Measurements from ENCODE around the gene S100A7A. TPM values are rescaled to one million over a fixed set of nuclear protein-coding genes. Genes with fewer than 3 reads are reported as not detected.

The S100A7A gene
- total RNA-seq, 1 donor from 2014 or later: not detected

DNA sequence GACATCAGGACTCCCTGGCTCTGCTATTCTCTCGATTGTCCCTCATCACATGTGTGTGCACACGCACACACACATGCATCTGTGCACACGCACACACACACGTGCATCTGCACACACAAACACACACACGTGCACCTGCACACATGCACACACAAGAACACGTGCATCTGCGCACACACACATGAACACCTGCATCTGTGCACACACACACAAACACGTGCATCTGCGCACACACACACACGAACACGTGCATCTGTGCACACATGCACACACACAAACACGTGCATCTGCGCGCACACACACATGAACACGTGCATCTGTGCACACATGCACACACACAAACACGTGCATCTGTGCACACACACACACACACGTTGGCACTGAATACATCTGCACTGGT is 14.7 kb downstream of the S100A7A start:
- TF ChIP-seq, protein P1, sequence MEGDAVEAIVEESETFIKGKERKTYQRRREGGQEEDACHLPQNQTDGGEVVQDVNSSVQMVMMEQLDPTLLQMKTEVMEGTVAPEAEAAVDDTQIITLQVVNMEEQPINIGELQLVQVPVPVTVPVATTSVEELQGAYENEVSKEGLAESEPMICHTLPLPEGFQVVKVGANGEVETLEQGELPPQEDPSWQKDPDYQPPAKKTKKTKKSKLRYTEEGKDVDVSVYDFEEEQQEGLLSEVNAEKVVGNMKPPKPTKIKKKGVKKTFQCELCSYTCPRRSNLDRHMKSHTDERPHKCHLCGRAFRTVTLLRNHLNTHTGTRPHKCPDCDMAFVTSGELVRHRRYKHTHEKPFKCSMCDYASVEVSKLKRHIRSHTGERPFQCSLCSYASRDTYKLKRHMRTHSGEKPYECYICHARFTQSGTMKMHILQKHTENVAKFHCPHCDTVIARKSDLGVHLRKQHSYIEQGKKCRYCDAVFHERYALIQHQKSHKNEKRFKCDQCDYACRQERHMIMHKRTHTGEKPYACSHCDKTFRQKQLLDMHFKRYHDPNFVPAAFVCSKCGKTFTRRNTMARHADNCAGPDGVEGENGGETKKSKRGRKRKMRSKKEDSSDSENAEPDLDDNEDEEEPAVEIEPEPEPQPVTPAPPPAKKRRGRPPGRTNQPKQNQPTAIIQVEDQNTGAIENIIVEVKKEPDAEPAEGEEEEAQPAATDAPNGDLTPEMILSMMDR (IDR thresholded peaks at IDR 0.05; ENCODE audit: unreplicated experiment): no peak
- Mint-ChIP-seq H3K36me3 (no peaks in the 10 kb centered on the region), H3K9me3 (no peaks in the 10 kb centered on the region), H3K4me3 (no peak overlapping the region), H3K4me1 (no peaks in the 10 kb centered on the region), H3K27me3 (ENCODE audit: low read depth) (peaks cover 27% of the 10 kb centered on the region), H3K27ac (no peak overlapping the region)
- no peak for DNase-seq (ENCODE audit: low spot score in 2 of 2, unreplicated experiment in 2 of 2)

DNA sequence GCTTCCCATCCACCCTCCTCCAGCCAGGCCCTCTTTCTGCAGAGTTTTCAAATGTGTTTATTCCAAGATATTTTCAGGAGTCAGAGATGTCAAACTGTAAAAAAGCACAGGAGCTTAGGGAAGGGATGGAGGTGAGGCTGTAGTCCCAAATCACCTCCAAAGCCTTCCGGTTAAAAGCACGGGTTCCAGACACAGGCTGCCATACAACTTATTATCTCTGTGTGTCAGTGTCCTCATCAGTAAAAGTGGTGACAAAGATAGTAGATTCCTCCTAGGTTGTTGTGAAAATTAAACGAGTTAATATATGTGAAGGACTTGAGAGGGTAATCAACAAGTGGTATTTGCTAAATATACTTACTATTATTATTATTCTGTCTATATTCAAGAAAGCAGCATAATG is 15.1 kb downstream of the S100A7A start:
- Mint-ChIP-seq H3K27me3 (ENCODE audit: low read depth) (peaks cover 29% of the 10 kb centered on the region), H3K4me3 (no peak overlapping the region), H3K27ac (no peak overlapping the region), H3K4me1 (no peaks in the 10 kb centered on the region), H3K9me3 (no peaks in the 10 kb centered on the region), H3K36me3 (no peaks in the 10 kb centered on the region)
- DNase-seq (ENCODE audit: low spot score in 2 of 2, unreplicated experiment in 2 of 2): no peak
- TF ChIP-seq, protein P1 (IDR thresholded peaks at IDR 0.05; ENCODE audit: unreplicated experiment): no peak

DNA sequence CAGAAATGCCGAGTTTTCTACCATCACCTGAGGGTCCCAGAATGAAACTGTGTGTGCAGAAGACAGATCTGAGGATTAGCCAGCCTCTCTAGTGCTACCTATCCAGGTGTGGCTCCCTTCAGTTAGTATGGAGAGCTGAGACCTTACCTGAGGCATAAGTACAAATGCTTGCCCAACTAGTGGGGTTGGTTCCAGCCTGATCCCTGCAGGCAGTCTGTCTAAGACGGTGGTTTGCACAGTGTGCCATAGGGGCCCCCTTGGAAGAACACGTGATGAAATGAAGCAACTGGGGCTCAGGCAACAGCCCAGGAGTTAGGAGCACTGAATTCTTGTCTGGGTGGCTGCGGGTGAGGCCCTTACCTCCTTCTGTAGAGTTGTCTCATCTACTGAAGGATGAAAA is 15.6 kb downstream of the S100A7A start:
- DNase-seq (ENCODE audit: low spot score in 2 of 2, unreplicated experiment in 2 of 2): no peak
- TF ChIP-seq, protein P1 (IDR thresholded peaks at IDR 0.05; ENCODE audit: unreplicated experiment): no peak
- Mint-ChIP-seq H3K36me3 (no peaks in the 10 kb centered on the region), H3K27me3 (ENCODE audit: low read depth) (peaks cover 32% of the 10 kb centered on the region), H3K9me3 (no peaks in the 10 kb centered on the region), H3K27ac (no peak overlapping the region), H3K4me3 (no peak overlapping the region), H3K4me1 (no peaks in the 10 kb centered on the region)

DNA sequence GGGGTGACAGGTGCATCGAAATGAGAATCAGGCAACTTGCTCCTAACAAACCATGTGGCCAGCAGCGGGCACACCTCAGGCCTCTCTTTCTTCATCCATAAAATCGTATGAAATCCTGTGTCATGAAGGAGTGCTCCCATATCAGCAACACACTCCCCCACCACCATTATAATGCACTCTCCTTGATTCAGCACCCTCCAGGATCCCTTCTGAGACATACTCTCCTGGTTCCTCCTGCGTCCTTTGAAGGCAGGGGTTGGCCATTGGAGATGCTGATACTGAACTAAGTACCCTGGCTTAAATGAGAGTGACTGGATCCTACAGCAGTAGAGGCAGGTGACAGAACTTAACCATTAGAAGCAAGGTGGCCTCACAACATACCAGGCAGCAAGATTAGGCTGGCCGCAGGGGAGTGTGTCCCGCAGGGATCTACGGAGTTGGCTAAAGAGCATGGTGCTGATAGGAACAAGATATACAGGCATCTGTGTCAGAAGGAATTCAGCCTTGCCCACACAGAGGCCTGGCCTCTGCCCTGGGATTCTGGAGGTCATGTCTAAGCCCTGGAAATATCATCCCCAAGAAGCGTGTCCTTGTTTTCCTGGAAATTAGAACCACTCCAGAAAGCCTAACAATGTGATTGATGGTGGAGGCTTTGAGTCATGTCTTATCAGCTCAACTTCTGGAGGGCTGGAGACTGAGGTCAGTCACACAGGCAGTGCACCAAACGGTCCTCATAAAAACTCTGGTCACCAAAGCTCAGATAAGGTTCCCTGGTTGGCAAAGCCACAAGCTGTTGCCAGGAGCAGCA is 16.8 kb downstream of the S100A7A start:
- Mint-ChIP-seq H3K27ac (no peak overlapping the region), H3K27me3 (ENCODE audit: low read depth) (peaks cover 29% of the 10 kb centered on the region), H3K9me3 (no peaks in the 10 kb centered on the region), H3K36me3 (no peaks in the 10 kb centered on the region), H3K4me1 (no peaks in the 10 kb centered on the region), H3K4me3 (no peak overlapping the region)
- DNase-seq (ENCODE audit: low spot score in 2 of 2, unreplicated experiment in 2 of 2): no peak
- TF ChIP-seq, protein P1 (IDR thresholded peaks at IDR 0.05; ENCODE audit: unreplicated experiment): no peak

DNA sequence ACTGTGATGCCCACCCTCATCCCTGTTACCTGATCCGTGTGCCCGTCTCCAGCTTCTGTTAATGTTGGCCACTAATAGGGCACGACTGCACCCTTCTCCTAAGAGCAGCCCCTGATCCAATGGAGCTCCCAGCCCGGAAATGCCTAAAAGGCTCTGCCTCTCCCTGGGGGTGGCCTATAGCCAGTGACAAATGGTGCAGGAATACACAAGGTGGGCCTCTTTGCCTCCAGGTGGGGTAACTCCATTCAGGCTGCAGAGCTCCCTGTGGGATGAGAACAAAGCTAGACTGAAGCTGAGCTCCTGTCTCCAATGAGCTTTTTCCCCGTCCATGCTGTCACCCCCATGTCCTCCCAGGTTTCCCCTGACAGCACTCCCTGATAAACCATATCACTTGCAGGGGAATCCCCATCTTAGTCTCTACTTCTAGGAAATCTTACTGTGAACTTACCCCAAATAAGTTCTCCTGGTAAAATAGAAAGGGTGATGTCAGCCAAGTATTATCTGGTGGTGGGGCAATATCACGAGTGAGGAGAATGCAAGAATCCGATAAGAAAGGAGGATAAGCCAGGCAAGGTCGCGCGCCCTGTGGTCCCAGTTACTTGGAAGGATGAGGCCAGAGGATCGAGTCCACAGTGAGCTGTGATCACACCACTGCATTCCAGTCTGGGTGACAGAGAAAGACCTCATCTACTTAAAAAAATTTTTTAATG is 18.6 kb downstream of the S100A7A start:
- Mint-ChIP-seq H3K4me3 (no peak overlapping the region), H3K36me3 (no peaks in the 10 kb centered on the region), H3K27me3 (ENCODE audit: low read depth) (peaks cover 25% of the 10 kb centered on the region), H3K4me1 (no peaks in the 10 kb centered on the region), H3K9me3 (no peaks in the 10 kb centered on the region), H3K27ac (no peak overlapping the region)
- no peak for DNase-seq (ENCODE audit: low spot score in 2 of 2, unreplicated experiment in 2 of 2)
- TF ChIP-seq, protein P1 (IDR thresholded peaks at IDR 0.05; ENCODE audit: unreplicated experiment): no peak
